ENCODE measurements around the gene SLCO4A1. TPM values are rescaled to one million over a fixed set of nuclear protein-coding genes. Genes with fewer than 3 reads are reported as not detected.

Gene SLCO4A1
- total RNA-seq, 1 experiment from 2014 or later = 27.0 TPM

- CTCF ChIA-PET = no interaction called here
- POLR2A ChIA-PET = no interaction called here
- DNase-seq (ENCODE audit: unreplicated experiment) = no peak
- Mint-ChIP-seq H3K4me1 (ENCODE audit: insufficient read depth, unreplicated experiment) (peaks cover 19% of the 10 kb centered on the region), H3K36me3 (ENCODE audit: insufficient read depth, unreplicated experiment) (no peaks in the 10 kb centered on the region), H3K27me3 (ENCODE audit: insufficient read depth, unreplicated experiment) (no peaks in the 10 kb centered on the region), H3K9me3 (ENCODE audit: unreplicated experiment) (no peaks in the 10 kb centered on the region), H3K27ac (ENCODE audit: low read depth, unreplicated experiment) (no peak overlapping the region), H3K4me3 (ENCODE audit: unreplicated experiment) (no peak overlapping the region)
- BruUV-seq (replicated peaks) = no TSS peak
- TF ChIP-seq CTCF (IDR thresholded peaks at IDR 0.05; ENCODE audit: unreplicated experiment) = no peak
- intact Hi-C loops (cut with micrococcal nuclease) = loop anchor here (5.0 kb wide), 1 partner anchor 318 kb away; the partner anchor contains the start of gene ADRM1
These were observed 21.7 kb upstream of the SLCO4A1 start for GRCh38 chr20:62620625-62621024.

GRCh38 chr20:62621251-62622110 is 20.8 kb upstream of the SLCO4A1 start:
- intact Hi-C loops (cut with micrococcal nuclease) = loop anchor here (5.0 kb wide), 1 partner anchor 319 kb away; the partner anchor contains the start of gene ADRM1
- Mint-ChIP-seq H3K9me3 (ENCODE audit: unreplicated experiment) (no peaks in the 10 kb centered on the region), H3K27me3 (ENCODE audit: insufficient read depth, unreplicated experiment) (no peaks in the 10 kb centered on the region), H3K27ac (ENCODE audit: low read depth, unreplicated experiment) (peak overlapping the region; percentile 93), H3K4me1 (ENCODE audit: insufficient read depth, unreplicated experiment) (peaks cover 19% of the 10 kb centered on the region), H3K36me3 (ENCODE audit: insufficient read depth, unreplicated experiment) (no peaks in the 10 kb centered on the region), H3K4me3 (ENCODE audit: unreplicated experiment) (no peak overlapping the region)
- POLR2A ChIA-PET = interaction anchor here (0.8 to 5.4 kb wide), 4 partner anchors 21 to 472 kb away, joined by 3 to 100 read pairs (median 12); partner anchors contain the start of genes MRGBP and SLCO4A1
- DNase-seq (ENCODE audit: unreplicated experiment) = no peak
- CTCF ChIA-PET = interaction anchor here (0.6 to 2.7 kb wide), 6 partner anchors 58 to 350 kb away, joined by 3 to 15 read pairs (median 4); no protein-coding TSS in a partner anchor
- no peak for TF ChIP-seq CTCF (IDR thresholded peaks at IDR 0.05; ENCODE audit: unreplicated experiment)
- no TSS peak for BruUV-seq (replicated peaks)

GRCh38 chr20:62622178-62622876 is 20.0 kb upstream of the SLCO4A1 start:
- ChIA-PET CTCF (interaction anchor here (0.6 to 2.7 kb wide), 8 partner anchors 20 to 351 kb away, joined by 3 to 15 read pairs (median 6); no protein-coding TSS in a partner anchor), POLR2A (interaction anchor here (0.8 to 5.4 kb wide), 9 partner anchors 12 to 472 kb away, joined by 3 to 100 read pairs (median 12); partner anchors contain the start of genes MRGBP, RPS21 and SLCO4A1)
- intact Hi-C loops (cut with micrococcal nuclease) = loop anchor here (5.0 kb wide), 1 partner anchor 320 kb away; the partner anchor contains the start of gene ADRM1
- H3K4me1 Mint-ChIP-seq (ENCODE audit: insufficient read depth, unreplicated experiment) = peaks cover 19% of the 10 kb centered on the region
- no peak for DNase-seq (ENCODE audit: unreplicated experiment)
- H3K27me3 Mint-ChIP-seq (ENCODE audit: insufficient read depth, unreplicated experiment) = no peaks in the 10 kb centered on the region
- peak overlapping the region; percentile 93 for H3K27ac Mint-ChIP-seq (ENCODE audit: low read depth, unreplicated experiment)
- no peak overlapping the region for H3K4me3 Mint-ChIP-seq (ENCODE audit: unreplicated experiment)
- BruUV-seq (replicated peaks) = no TSS peak
- no peaks in the 10 kb centered on the region for H3K9me3 Mint-ChIP-seq (ENCODE audit: unreplicated experiment)
- no peaks in the 10 kb centered on the region for H3K36me3 Mint-ChIP-seq (ENCODE audit: insufficient read depth, unreplicated experiment)
- TF ChIP-seq CTCF (IDR thresholded peaks at IDR 0.05; ENCODE audit: unreplicated experiment) = no peak
